ENCODE results near the gene FCHSD2.

DNA sequence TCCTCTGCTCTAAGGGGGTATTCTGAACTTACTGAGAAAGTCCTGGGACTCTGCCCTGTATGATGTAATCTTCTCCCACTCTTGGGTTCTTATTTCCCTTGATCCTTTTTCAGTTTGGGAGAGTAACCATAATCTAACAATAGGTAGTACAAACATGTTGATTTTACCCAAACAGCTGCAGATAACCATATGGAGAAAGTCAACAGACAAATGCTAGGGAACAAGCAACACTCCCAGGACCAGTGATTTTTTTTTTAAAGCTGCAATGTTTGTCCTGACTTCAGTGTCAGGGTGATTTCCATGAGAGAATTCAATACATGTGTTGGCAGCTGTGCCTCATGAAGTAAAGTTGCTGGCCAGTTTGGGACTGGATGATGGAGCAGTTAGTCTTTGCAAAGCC is 156.5 kb downstream of the FCHSD2 start:
- TF ChIP-seq EZH2 (IDR thresholded peaks at IDR 0.05) (no peak), EZH2phosphoT487 (IDR thresholded peaks at IDR 0.05) (no peak)
- TF ChIP-seq, protein P1, sequence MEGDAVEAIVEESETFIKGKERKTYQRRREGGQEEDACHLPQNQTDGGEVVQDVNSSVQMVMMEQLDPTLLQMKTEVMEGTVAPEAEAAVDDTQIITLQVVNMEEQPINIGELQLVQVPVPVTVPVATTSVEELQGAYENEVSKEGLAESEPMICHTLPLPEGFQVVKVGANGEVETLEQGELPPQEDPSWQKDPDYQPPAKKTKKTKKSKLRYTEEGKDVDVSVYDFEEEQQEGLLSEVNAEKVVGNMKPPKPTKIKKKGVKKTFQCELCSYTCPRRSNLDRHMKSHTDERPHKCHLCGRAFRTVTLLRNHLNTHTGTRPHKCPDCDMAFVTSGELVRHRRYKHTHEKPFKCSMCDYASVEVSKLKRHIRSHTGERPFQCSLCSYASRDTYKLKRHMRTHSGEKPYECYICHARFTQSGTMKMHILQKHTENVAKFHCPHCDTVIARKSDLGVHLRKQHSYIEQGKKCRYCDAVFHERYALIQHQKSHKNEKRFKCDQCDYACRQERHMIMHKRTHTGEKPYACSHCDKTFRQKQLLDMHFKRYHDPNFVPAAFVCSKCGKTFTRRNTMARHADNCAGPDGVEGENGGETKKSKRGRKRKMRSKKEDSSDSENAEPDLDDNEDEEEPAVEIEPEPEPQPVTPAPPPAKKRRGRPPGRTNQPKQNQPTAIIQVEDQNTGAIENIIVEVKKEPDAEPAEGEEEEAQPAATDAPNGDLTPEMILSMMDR (IDR thresholded peaks at IDR 0.05) = no peak
